GM12892 (cell line): ENCODE data around the gene LSAMP.

Experiments used
- POLR2A ChIP-seq: IDR thresholded peaks from 2 replicates; pipeline ENCODE4 v1.6.1; 2011; ENCODE audit warnings: low read depth, low read length, control low read depth
- POLR2AphosphoS5 ChIP-seq: IDR thresholded peaks from 2 replicates; pipeline ENCODE4 v1.6.1; 2011; ENCODE audit warnings: low read depth, low read length, control low read depth

DNA sequence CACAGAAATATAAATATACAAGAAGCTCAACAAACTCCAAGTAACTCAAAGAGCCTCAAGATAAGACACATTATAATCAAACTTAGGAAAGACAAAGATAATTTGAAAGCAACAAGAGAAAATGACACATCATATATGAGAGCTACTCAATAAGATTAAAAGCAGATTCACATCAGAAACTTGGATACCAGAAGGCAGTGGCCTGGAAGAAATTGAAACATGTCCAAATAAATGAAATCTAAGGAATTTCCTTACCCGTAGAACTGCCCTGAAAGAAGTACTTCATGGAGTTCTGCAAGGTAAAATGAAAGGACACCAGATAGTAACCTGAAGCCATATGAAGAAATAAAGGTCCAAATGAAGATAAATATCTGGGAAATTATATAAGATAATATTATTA lies 113.9 kb downstream of the LSAMP start:
- TF ChIP-seq POLR2AphosphoS5 (no peak), POLR2A (no peak)
